IPS DF 19.7 (cell line): Measurements from ENCODE around the gene SYT17.

Experiments
- DNase-seq: peaks from one replicate; pipeline ENCODE4 v3.0.0-alpha.2; 2013; ENCODE audit warnings: low read depth, low spot score

SYT17 gene

DNA sequence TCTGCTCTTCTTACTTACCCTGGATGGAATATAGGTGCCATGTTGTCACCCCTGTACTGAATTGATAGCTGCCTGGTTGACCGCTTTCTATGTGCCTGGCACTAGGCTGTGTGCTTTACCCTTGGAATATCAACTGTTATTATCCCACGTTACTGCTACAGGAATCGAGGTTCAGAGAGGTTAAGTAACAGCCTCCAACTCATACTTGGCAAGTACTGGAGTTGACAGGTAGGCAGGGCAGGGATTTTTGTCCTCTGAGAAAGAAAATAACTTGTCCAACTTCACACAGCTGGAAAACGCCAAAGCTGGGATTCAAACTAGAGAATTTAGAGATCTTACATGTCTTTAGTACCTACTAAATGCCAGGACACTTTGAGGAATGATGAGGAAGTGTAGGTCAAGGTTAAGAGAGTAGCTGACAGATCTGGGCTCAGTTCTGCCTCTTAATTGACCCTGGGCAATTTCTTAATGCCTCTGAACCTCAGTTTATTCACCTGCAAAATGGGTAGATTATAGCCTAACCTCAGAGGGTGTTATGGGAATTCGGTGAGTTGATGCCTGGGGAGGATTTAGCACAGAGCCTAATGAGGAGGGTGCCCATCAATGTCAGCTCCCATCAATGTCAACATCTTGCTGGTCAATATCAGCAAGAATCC is 28.5 kb upstream of the SYT17 start:
- no peak for DNase-seq

- no peak for DNase-seq
Measured at GRCh38 chr16:19140396-19140795, 27.6 kb upstream of the SYT17 start.

DNA sequence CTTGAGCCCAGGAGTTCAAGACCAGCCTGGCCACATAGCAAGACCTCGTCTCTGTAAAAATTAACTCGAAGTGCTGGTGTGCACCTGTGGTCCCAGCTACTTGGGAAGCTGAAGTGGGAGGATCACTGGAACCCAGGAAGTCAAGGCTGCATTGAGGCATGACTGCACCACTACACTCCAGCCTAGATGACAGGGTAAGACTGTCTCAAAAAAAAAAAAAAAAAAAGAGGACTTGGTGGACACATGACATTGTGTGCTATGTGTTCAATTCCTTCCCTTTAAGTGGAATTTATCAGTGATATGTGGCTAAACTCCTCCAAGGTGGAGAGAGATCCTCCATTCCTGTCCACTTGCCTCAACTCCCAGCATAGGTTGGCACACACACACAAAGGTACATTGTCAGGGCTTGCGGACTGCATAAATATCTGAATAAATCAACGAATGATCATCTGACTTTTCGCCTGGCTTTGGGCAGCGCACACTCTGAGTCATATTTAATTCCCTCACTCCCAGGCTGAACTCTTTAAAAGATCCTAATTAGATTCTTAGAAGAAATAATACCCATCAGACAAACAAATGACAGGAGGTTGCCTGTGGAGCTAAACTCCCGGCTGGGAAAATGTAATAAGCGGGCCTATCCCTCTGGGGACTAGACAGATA is 25.0 kb upstream of the SYT17 start:
- DNase-seq: no peak

DNA sequence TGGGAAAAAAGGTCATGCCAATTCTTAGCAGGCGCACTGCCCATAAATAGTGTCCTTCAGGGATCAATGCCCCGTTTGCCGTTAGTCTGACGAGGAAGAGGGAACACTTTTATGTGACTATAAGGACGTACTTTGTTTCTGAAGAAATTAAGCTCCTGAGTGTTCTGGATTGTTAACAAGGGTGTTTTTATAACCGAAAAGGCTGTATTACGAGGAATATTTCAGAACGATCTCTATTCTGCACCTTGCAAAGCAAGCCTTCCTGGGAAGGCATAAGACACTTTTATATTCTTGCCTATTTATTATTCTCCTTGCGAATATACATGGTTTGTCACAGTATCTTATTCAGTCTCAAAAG is 24.5 kb upstream of the SYT17 start:
- no peak for DNase-seq

DNA sequence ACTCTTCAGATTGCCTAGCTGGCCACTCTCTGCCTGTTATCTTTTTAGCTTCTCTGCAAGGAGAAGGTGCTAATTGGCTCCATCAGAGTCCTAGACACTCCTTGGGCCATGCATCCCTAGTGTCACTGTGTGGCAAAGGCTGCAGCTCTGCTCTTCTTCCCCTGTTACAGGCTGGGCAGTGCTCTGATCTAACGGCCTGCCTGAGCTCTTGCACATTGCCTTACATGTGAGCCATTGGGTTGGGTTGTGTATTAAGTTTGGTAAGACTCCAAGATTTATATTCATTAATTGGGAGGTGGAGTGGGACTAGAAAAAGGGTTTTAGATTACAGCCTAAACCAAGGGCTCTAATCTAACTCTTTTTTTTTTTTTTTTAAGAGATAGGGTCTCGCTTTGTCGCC is 23.0 kb upstream of the SYT17 start:
- no peak for DNase-seq

- no peak for DNase-seq
Measured at GRCh38 chr16:19147126-19147525, 20.9 kb upstream of the SYT17 start.

DNA sequence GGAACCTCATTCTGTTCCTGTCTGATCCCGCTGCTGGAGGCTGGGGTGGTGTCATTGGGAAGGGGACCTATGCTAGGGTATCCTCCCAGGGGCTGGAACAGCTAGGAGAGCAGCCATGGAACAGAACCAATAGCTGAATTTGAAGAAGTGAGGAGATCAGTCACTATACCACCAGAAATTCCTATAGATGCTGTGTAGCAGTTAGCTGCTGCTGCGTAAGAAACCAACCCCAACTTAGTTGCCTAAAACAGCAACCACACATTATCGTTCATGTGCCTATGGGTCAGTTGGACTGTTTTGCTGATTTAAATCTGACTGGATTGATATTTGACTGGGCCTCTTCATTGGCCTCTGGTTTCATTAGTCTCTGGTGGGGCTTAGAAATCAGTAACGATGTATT is 20.4 kb upstream of the SYT17 start:
- DNase-seq: no peak

DNA sequence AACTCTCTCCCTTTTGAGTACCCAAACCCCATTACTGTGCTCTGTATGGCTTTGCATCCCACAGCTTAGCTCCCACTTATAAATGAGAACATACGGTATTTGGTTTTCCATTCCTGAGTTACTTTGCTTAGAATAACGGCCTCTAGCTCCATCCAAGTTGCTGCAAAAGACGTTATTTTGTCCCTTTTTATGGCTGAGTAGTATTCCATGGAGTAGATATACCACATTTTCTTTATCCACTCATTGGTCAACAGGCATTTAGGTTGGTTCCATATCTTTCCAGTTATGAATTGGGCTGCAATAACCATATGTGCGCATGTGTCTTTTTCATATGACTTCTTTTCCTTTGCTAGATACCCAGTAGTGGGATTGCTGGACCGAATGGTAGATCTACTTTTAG is 19.9 kb upstream of the SYT17 start:
- no peak for DNase-seq

- no peak for DNase-seq
Measured at GRCh38 chr16:19151310-19151709, 16.7 kb upstream of the SYT17 start.

GRCh38 chr16:19152042-19152441 is 16.0 kb upstream of the SYT17 start:
- DNase-seq: no peak

- DNase-seq: no peak
Measured at GRCh38 chr16:19153876-19154275, 14.2 kb upstream of the SYT17 start.

- DNase-seq: no peak
Measured at GRCh38 chr16:19162085-19162484, 6.0 kb upstream of the SYT17 start.

DNA sequence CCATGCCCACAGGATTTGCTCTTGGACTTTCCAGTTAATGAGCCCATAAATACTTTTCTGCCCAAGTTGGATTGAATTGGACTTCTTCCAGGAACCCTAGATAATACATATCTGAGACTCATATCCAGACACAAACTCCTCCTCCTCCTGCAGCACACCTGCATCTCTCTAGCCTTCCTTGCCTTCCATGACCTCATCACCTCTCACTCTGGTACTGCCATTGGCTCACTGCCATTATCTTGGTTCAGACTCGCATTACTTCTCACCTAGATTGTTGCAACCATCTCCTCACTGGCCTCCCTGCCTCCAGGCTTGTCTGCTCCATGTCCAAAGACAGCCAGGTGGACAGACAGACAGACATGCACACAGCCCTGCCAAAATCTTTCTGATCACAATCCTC is 4.8 kb upstream of the SYT17 start:
- DNase-seq: no peak

GRCh38 chr16:19164285-19164684 is 3.8 kb upstream of the SYT17 start:
- DNase-seq: no peak

- no peak for DNase-seq
Measured at GRCh38 chr16:19165101-19165500, 2.9 kb upstream of the SYT17 start.

DNA sequence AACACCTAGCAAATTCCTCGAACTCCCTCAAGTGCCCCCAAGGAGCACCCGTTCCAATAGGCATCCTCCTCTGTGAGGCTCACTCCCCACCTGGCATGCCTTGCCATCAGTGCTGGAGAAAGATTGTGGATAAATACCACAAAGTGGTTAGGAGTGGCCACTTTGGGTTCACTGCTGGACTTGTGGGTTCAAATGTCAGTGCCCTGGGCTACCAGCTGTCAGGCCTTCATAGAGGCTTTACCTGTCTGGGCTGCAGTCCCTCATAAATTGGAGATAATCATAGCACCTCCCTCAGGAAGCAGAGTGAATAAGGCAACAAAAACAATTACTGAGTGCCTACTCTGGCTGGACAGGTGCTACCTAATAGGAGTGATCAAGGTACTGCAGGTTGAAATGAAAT is 1.5 kb upstream of the SYT17 start:
- DNase-seq: no peak

GRCh38 chr16:19168371-19169081 is 486 bp downstream of the SYT17 start:
- DNase-seq: no peak

DNA sequence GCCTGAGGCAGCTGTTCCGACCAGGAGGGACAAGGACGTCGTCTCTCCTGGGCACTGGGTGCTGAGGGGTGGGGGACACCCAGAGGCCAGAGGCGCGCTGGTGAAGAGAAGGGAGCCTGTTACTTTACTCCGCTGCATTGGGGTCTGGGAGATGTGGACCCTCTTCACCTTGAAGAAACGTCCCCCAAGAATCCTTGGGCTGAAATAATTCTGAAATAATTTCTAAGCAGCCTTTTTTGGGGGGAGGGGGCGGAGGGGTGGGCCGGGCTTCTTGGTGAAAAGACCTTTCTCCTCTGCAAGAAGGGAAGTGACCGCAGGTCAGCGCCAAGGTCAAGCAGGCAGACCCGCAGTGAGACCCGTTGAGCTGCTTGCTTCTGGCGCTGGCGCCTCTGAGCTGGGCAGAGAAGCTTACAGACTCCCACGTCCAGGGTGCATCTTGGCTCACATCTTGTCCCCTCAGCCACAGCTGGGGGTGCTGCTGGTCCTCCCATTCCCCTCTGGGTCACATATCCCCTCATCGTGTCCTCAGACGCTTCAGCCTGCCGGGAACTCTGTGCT is 1.1 kb downstream of the SYT17 start:
- DNase-seq: no peak

DNA sequence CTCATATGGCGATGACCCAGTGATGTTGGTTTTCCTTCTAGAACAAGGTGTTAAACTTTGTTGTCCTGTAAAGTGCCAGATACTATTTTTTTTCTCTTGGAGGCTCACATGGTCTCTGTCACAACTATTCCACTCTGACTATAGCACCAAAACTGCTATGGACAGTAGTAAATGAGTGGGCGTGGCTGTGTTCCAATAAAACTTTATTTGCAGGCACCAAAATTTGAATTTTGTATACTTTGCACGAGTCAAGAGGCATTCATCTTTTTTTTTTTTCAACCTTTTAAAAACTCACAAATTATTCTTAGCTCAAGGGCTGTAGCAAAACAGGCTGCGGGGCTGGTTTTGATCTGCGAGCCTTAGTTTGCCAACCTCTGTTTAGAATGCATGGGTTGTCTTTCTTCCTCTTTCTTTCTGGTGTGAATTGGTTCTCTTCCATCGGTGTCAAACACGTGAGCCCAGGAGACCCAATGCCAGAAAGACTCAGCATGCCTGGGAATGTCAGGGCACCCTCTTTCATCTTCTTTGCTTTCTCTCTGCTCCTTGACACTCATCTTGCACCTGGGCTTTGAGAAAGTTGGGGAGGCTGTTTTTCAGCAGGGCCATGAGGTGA is 2.1 kb downstream of the SYT17 start:
- DNase-seq: no peak

- DNase-seq: no peak
Measured at GRCh38 chr16:19172098-19172780, 4.2 kb downstream of the SYT17 start.

GRCh38 chr16:19173059-19173458 is 5.0 kb downstream of the SYT17 start:
- no peak for DNase-seq
